HFFc6 (cell line): ENCODE results near the gene OSER1. TPM values are rescaled to one million over a fixed set of nuclear protein-coding genes. Genes with fewer than 3 reads are reported as not detected.

Experiments
- DNase-seq: peaks from one replicate; pipeline ENCODE4 v3.0.0-alpha.2; 2018
- H3K27ac Mint-ChIP-seq: 2 replicates; pipeline ENCODE4 v1.8.0; 2020; ENCODE audit warnings: mild to moderate bottlenecking, mixed read lengths
- H3K27me3 Mint-ChIP-seq: 2 replicates; pipeline ENCODE4 v1.8.0; 2021; ENCODE audit warnings: mild to moderate bottlenecking, moderate library complexity, mixed read lengths; ENCODE audit not compliant: insufficient read depth
- H3K36me3 Mint-ChIP-seq: 2 replicates; pipeline ENCODE4 v1.8.0; 2021; ENCODE audit warnings: low read depth, mixed read lengths
- H3K4me1 Mint-ChIP-seq: 2 replicates; pipeline ENCODE4 v1.8.0; 2020; ENCODE audit warnings: low read depth, mixed read lengths
- H3K4me3 Mint-ChIP-seq: 2 replicates; pipeline ENCODE4 v1.8.0; 2020; ENCODE audit warnings: mild to moderate bottlenecking, moderate library complexity, mixed read lengths
- H3K9me3 Mint-ChIP-seq: 2 replicates; pipeline ENCODE4 v1.8.0; 2020; ENCODE audit warnings: mild to moderate bottlenecking, mixed read lengths
- CTCF ChIP-seq: fragments of 200-600 bp; sonication (generic); IDR thresholded peaks from 2 replicates; pipeline ENCODE4 v1.5.0; 2021; ENCODE audit warnings: antibody characterized with exemption, mild to moderate bottlenecking
- total RNA-seq, 6 experiments: library from RNA; stranded (reverse); fragmentation: NEBNext Ultra II Directional; extraction: Animal tissue kit (Norgen Biotek cat#: 25700); gene quantifications; 2 replicates in 1 of 6; 3 replicates in 5 of 6; pipeline ENCODE4 v1.2.3, GENCODE V29; 2021

Gene OSER1
- total RNA-seq, 6 experiments from 2014 or later: 33.1 to 38.8 (median 36.2) TPM

- H3K9me3 Mint-ChIP-seq: no peaks in the 10 kb centered on the region; the same call in 1 of the 2 replicates
- DNase-seq: no peak
- H3K27ac Mint-ChIP-seq: peak overlapping the region; percentile 83
- H3K27me3 Mint-ChIP-seq: no peaks in the 10 kb centered on the region; the same call in 1 of the 2 replicates
- H3K36me3 Mint-ChIP-seq: peaks cover 71% of the 10 kb centered on the region
- H3K4me3 Mint-ChIP-seq: peak overlapping the region; percentile 46; the same call in 1 of the 2 replicates
- peaks cover 94% of the 10 kb centered on the region for H3K4me1 Mint-ChIP-seq
- TF ChIP-seq CTCF: no peak
These were observed 5.7 kb downstream of the OSER1 start for GRCh38 chr20:44204832-44205215.

GRCh38 chr20:44204156-44204831 is 6.3 kb downstream of the OSER1 start:
- Mint-ChIP-seq H3K27me3 (no peaks in the 10 kb centered on the region; the same call in 1 of the 2 replicates), H3K4me1 (peaks cover 98% of the 10 kb centered on the region), H3K36me3 (peaks cover 71% of the 10 kb centered on the region), H3K9me3 (no peaks in the 10 kb centered on the region; the same call in 1 of the 2 replicates), H3K27ac (peak overlapping the region; percentile 88), H3K4me3 (peak overlapping the region; percentile 79)
- TF ChIP-seq CTCF: no peak
- peak; percentile 93 for DNase-seq

- peak; percentile 63 for DNase-seq
- Mint-ChIP-seq H3K4me1 (peaks cover 92% of the 10 kb centered on the region), H3K4me3 (peak overlapping the region; percentile 79), H3K27me3 (no peaks in the 10 kb centered on the region; the same call in 1 of the 2 replicates), H3K27ac (peak overlapping the region; percentile 88), H3K36me3 (peaks cover 73% of the 10 kb centered on the region), H3K9me3 (no peaks in the 10 kb centered on the region; the same call in 1 of the 2 replicates)
- no peak for TF ChIP-seq CTCF
These were observed 7.4 kb downstream of the OSER1 start for GRCh38 chr20:44203161-44203560.

- DNase-seq: no peak
- H3K36me3 Mint-ChIP-seq: peaks cover 65% of the 10 kb centered on the region
- no peak overlapping the region for H3K4me3 Mint-ChIP-seq
- H3K27me3 Mint-ChIP-seq: no peaks in the 10 kb centered on the region; the same call in 1 of the 2 replicates
- H3K27ac Mint-ChIP-seq: peak overlapping the region; percentile 68
- no peak for TF ChIP-seq CTCF
- H3K4me1 Mint-ChIP-seq: peaks cover 71% of the 10 kb centered on the region
- H3K9me3 Mint-ChIP-seq: no peaks in the 10 kb centered on the region; the same call in 1 of the 2 replicates
These were observed 9.6 kb downstream of the OSER1 start for GRCh38 chr20:44200983-44201382.

- H3K4me1 Mint-ChIP-seq: peaks cover 67% of the 10 kb centered on the region
- peak overlapping the region; percentile 68 for H3K27ac Mint-ChIP-seq
- TF ChIP-seq CTCF: no peak
- H3K4me3 Mint-ChIP-seq: peak overlapping the region; percentile 3; the same call in 1 of the 2 replicates
- no peaks in the 10 kb centered on the region; the same call in 1 of the 2 replicates for H3K9me3 Mint-ChIP-seq
- DNase-seq: peak; percentile 9
- H3K27me3 Mint-ChIP-seq: no peaks in the 10 kb centered on the region; the same call in 1 of the 2 replicates
- H3K36me3 Mint-ChIP-seq: peaks cover 62% of the 10 kb centered on the region
These were observed 10.2 kb downstream of the OSER1 start for GRCh38 chr20:44200371-44200770.
